Neural progenitor cell (in vitro differentiated cells): ENCODE data around the gene CNTN5. TPM values are rescaled to one million over a fixed set of nuclear protein-coding genes. Genes with fewer than 3 reads are reported as not detected.

Experiments used
- DNase-seq: peaks from one replicate; pipeline ENCODE4 v3.0.0-alpha.2; 2016; ENCODE audit warnings: low spot score
- H2AFZ ChIP-seq: fragments of 200-600 bp; sonication (generic); replicated peaks from 2 replicates; pipeline ENCODE4 v1.6.1; 2016; ENCODE audit warnings: antibody characterized with exemption
- H3F3A ChIP-seq: fragments of 200-600 bp; sonication (generic); 2 replicates; pipeline ENCODE4 v1.6.1; 2016; ENCODE audit warnings: antibody characterized with exemption, low read depth
- H3K27ac ChIP-seq: fragments of 200-600 bp; sonication (generic); 2 replicates; pipeline ENCODE4 v1.5.1; 2016; ENCODE audit warnings: mild to moderate bottlenecking
- H3K27me3 ChIP-seq: fragments of 200-600 bp; sonication (generic); 2 replicates; pipeline ENCODE4 v1.6.1; 2016; ENCODE audit warnings: mild to moderate bottlenecking, moderate library complexity
- H3K36me3 ChIP-seq: fragments of 200-600 bp; sonication (generic); 2 replicates; pipeline ENCODE4 v1.5.1; 2016
- H3K4me1 ChIP-seq: fragments of 200-600 bp; sonication (generic); 2 replicates; pipeline ENCODE4 v1.6.1; 2016; ENCODE audit warnings: mixed run types
- H3K4me2 ChIP-seq: fragments of 200-600 bp; sonication (generic); 2 replicates; pipeline ENCODE4 v1.6.1; 2016
- H3K4me3 ChIP-seq: fragments of 200-600 bp; sonication (generic); 2 replicates; pipeline ENCODE4 v1.5.1; 2016
- H3K79me2 ChIP-seq: fragments of 200-600 bp; sonication (generic); 2 replicates; pipeline ENCODE4 v1.6.1; 2016; ENCODE audit warnings: low read depth
- H3K9ac ChIP-seq: fragments of 200-600 bp; sonication (generic); 2 replicates; pipeline ENCODE4 v1.6.1; 2016
- H3K9me3 ChIP-seq: fragments of 200-600 bp; sonication (generic); 2 replicates; pipeline ENCODE4 v1.5.1; 2016; ENCODE audit warnings: low read depth
- H4K20me1 ChIP-seq: fragments of 200-600 bp; sonication (generic); 2 replicates; pipeline ENCODE4 v1.6.1; 2016; ENCODE audit warnings: low read depth
- H3K27ac Mint-ChIP-seq: 3 replicates; pipeline ENCODE4 v1.8.0; 2021; ENCODE audit warnings: mixed read lengths
- H3K27me3 Mint-ChIP-seq: 2 replicates; pipeline ENCODE4 v1.8.0; 2022; ENCODE audit warnings: low read depth, mild to moderate bottlenecking, inconsistent platforms, moderate library complexity, mixed read lengths; ENCODE audit not compliant: insufficient read depth
- H3K36me3 Mint-ChIP-seq: 3 replicates; pipeline ENCODE4 v1.8.0; 2021; ENCODE audit warnings: mixed read lengths
- H3K4me1 Mint-ChIP-seq: 3 replicates; pipeline ENCODE4 v1.8.0; 2021; ENCODE audit warnings: mixed read lengths
- H3K4me3 Mint-ChIP-seq: 3 replicates; pipeline ENCODE4 v1.8.0; 2021; ENCODE audit warnings: mild to moderate bottlenecking, moderate library complexity, mixed read lengths
- H3K9me3 Mint-ChIP-seq: 3 replicates; pipeline ENCODE4 v1.8.0; 2020; ENCODE audit warnings: mixed read lengths
- CTCF ChIP-seq: fragments of 200-600 bp; sonication (generic); IDR thresholded peaks from 2 replicates; pipeline ENCODE4 v1.5.1; 2017; ENCODE audit warnings: antibody characterized with exemption, mild to moderate bottlenecking
- EZH2 ChIP-seq: fragments of 200-600 bp; sonication (generic); IDR thresholded peaks from 2 replicates; pipeline ENCODE4 v1.6.1; 2017; ENCODE audit warnings: antibody characterized with exemption, mild to moderate bottlenecking, moderate library complexity
- EZH2phosphoT487 ChIP-seq: fragments of 200-600 bp; sonication (generic); IDR thresholded peaks from 2 replicates; pipeline ENCODE4 v1.6.1; 2017; ENCODE audit warnings: antibody characterized with exemption
- total RNA-seq: library from RNA; depleted of rRNA; stranded (reverse); fragments of >200 nt; gene quantifications from 2 replicates; pipeline ENCODE4 v1.2.3, GENCODE V29; 2015; ENCODE audit warnings: low replicate concordance

CNTN5 gene
- total RNA-seq, 1 donor from 2014 or later, result 0.19 TPM

DNA sequence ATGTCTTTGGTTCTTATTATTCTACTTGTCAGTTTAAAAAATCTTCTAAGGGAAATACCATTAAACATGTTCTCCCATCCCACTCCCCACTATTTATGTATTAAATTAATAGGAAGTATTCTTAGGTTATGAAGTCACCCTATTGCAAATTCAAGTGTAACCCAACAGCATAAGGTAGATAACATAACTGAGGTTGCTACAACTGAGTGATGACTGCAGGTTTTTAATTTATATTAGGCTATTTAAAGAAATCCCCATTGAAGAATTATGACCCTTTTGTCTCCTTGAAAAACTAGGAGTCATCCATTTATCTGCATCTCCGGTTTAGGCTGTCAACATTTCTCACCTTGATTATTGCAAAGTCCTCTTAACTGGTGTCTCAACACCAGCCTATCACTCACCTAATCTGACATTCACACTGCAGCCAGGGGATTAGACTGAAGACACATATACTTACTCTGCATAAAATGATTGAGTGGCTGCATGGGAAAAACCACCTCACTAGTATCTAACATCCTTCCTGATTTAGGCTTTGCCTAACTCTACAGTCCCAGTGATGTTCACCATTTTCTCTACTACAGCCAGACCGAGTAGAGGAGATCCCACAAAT, 649.4 kb downstream of the CNTN5 start:
- Histone ChIP-seq H3K9ac (no peak overlapping the region), H3F3A (no peaks in the 10 kb centered on the region), H3K27ac (no peak overlapping the region), H3K36me3 (no peaks in the 10 kb centered on the region), H3K9me3 (no peaks in the 10 kb centered on the region), H3K4me1 (no peaks in the 10 kb centered on the region), H3K27me3 (no peaks in the 10 kb centered on the region), H2AFZ (no peak overlapping the region), H4K20me1 (no peaks in the 10 kb centered on the region), H3K79me2 (no peaks in the 10 kb centered on the region), H3K4me2 (no peak overlapping the region), H3K4me3 (no peak overlapping the region)
- H3K27me3 Mint-ChIP-seq, result peaks cover 2% of the 10 kb centered on the region
- H3K4me1 Mint-ChIP-seq, result no peaks in the 10 kb centered on the region
- H3K4me3 Mint-ChIP-seq, result no peak overlapping the region
- H3K9me3 Mint-ChIP-seq, result no peaks in the 10 kb centered on the region
- no peaks in the 10 kb centered on the region for H3K36me3 Mint-ChIP-seq
- DNase-seq, result no peak
- TF ChIP-seq CTCF, result no peak
- TF ChIP-seq EZH2phosphoT487, result no peak
- no peak for TF ChIP-seq EZH2
- H3K27ac Mint-ChIP-seq, result no peak overlapping the region

GRCh38 chr11:99671808-99672409, 651.2 kb downstream of the CNTN5 start:
- H3K27me3 Mint-ChIP-seq, result peaks cover 2% of the 10 kb centered on the region
- no peaks in the 10 kb centered on the region for H3K4me1 Mint-ChIP-seq
- no peak for DNase-seq
- Histone ChIP-seq H3K9me3 (no peaks in the 10 kb centered on the region), H3K27ac (no peak overlapping the region), H3K79me2 (no peaks in the 10 kb centered on the region), H3K4me3 (no peak overlapping the region), H3K4me2 (no peak overlapping the region), H3K27me3 (no peaks in the 10 kb centered on the region), H3K36me3 (no peaks in the 10 kb centered on the region), H3K9ac (no peak overlapping the region), H2AFZ (no peak overlapping the region), H4K20me1 (no peaks in the 10 kb centered on the region), H3F3A (no peaks in the 10 kb centered on the region), H3K4me1 (no peaks in the 10 kb centered on the region)
- TF ChIP-seq CTCF, result no peak
- TF ChIP-seq EZH2, result no peak
- TF ChIP-seq EZH2phosphoT487, result no peak
- H3K36me3 Mint-ChIP-seq, result no peaks in the 10 kb centered on the region
- H3K27ac Mint-ChIP-seq, result no peak overlapping the region
- H3K9me3 Mint-ChIP-seq, result no peaks in the 10 kb centered on the region
- H3K4me3 Mint-ChIP-seq, result no peak overlapping the region

DNA sequence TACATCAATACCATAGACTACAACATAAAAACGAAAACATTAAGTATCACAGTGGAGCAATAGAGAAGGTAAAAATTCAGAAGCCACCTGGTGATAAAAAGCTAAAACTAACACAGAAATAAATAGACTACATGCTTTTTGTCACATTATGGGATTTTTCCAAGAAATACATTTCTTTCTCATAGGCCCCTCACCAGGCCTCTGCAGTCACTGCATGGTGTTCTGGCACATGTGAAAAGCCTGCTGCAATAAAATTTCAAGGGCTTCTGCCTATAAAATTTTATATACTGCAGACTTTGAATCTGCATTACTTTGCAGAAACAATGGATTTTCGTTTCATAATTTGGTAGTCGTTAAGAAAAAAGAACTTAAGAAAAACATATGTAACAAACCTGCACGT, 655.5 kb downstream of the CNTN5 start:
- Mint-ChIP-seq H3K36me3 (no peaks in the 10 kb centered on the region), H3K4me3 (no peak overlapping the region), H3K4me1 (no peaks in the 10 kb centered on the region), H3K9me3 (no peaks in the 10 kb centered on the region), H3K27me3 (no peaks in the 10 kb centered on the region), H3K27ac (no peak overlapping the region)
- no peaks in the 10 kb centered on the region for H3K4me1 ChIP-seq
- H3K27ac ChIP-seq, result no peak overlapping the region
- H2AFZ ChIP-seq, result no peak overlapping the region
- no peak for DNase-seq
- no peaks in the 10 kb centered on the region for H3K36me3 ChIP-seq
- no peak overlapping the region for H3K4me2 ChIP-seq
- H3K9ac ChIP-seq, result no peak overlapping the region
- no peaks in the 10 kb centered on the region for H3K27me3 ChIP-seq
- no peak overlapping the region for H3K4me3 ChIP-seq
- TF ChIP-seq EZH2, result no peak
- no peak for TF ChIP-seq EZH2phosphoT487
- TF ChIP-seq CTCF, result no peak
- no peaks in the 10 kb centered on the region for H3F3A ChIP-seq
- no peaks in the 10 kb centered on the region for H4K20me1 ChIP-seq
- no peaks in the 10 kb centered on the region for H3K9me3 ChIP-seq
- H3K79me2 ChIP-seq, result no peaks in the 10 kb centered on the region
